OCI-LY7 (cell line): Measurements from ENCODE around the gene FIBP. TPM values are rescaled to one million over a fixed set of nuclear protein-coding genes. Genes with fewer than 3 reads are reported as not detected.

ENCODE experiments used
- BruUV-seq: library from RNA; stranded (reverse); fragments of 400-500 nt; replicated peaks from 2 replicates; lab custom pipeline; 2021; lab: Mats Ljungman, UMichigan
- CTCF ChIA-PET: fragments of 300-600 bp; sonication (Branson Sonifier 250); formaldehyde crosslinking; loops from one replicate; lab custom pipeline; 2022; ENCODE audit warnings: antibody characterized with exemption; ENCODE audit not compliant: unreplicated experiment; lab: Charles Lee
- POLR2A ChIA-PET: fragments of 300-600 bp; sonication (Branson Sonifier 250); formaldehyde crosslinking; loops from one replicate; lab custom pipeline; 2022; ENCODE audit warnings: antibody characterized with exemption; lab: Charles Lee
- DNase-seq: peaks from one replicate; pipeline ENCODE4 v3.0.0-alpha.2; 2015; ENCODE audit warnings: low spot score
- H2AFZ ChIP-seq: fragments of 200-600 bp; sonication (generic), shearing (Covaris generic); 2 replicates; pipeline ENCODE4 v1.6.1; 2014; ENCODE audit warnings: mild to moderate bottlenecking, antibody characterized with exemption, low read length, moderate library complexity
- H3K27ac ChIP-seq: fragments of 200-600 bp; sonication (generic); 2 replicates; pipeline ENCODE4 v1.5.1; 2014; ENCODE audit warnings: mixed run types, low read depth, mild to moderate bottlenecking, moderate library complexity, low read length, inconsistent platforms; ENCODE audit not compliant: poor library complexity, severe bottlenecking
- H3K36me3 ChIP-seq: fragments of 200-600 bp; sonication (generic); 2 replicates; pipeline ENCODE4 v1.6.1; 2014; ENCODE audit warnings: mild to moderate bottlenecking, antibody characterized with exemption, low read length, moderate library complexity, mixed read lengths; ENCODE audit not compliant: insufficient read depth
- H3K4me1 ChIP-seq: fragments of 200-600 bp; sonication (generic); 2 replicates; pipeline ENCODE4 v1.5.1; 2014; ENCODE audit warnings: mild to moderate bottlenecking, low read length; ENCODE audit not compliant: insufficient read depth, poor library complexity, severe bottlenecking
- H3K4me2 ChIP-seq: fragments of 200-600 bp; sonication (generic); 2 replicates; pipeline ENCODE4 v1.6.1; 2014; ENCODE audit warnings: mild to moderate bottlenecking, low read length
- H3K4me3 ChIP-seq: fragments of 200-600 bp; sonication (generic); 2 replicates; pipeline ENCODE4 v1.5.1; 2014; ENCODE audit warnings: mild to moderate bottlenecking, low read depth, low read length; ENCODE audit not compliant: poor library complexity, severe bottlenecking
- H3K79me2 ChIP-seq: fragments of 200-600 bp; sonication (generic); 2 replicates; pipeline ENCODE4 v1.6.1; 2016; ENCODE audit warnings: low read depth, mild to moderate bottlenecking, low read length, moderate library complexity, mixed read lengths; ENCODE audit not compliant: insufficient read depth
- H3K9me2 ChIP-seq: fragments of 200-600 bp; sonication (generic); 2 replicates; pipeline ENCODE4 v1.6.1; 2016; ENCODE audit warnings: mild to moderate bottlenecking, low read length, mixed read lengths; ENCODE audit not compliant: insufficient read depth
- H3K9me3 ChIP-seq: fragments of 200-600 bp; sonication (generic); 2 replicates; pipeline ENCODE4 v1.6.1; 2014; ENCODE audit warnings: mild to moderate bottlenecking, mixed run types, low read length, mixed read lengths
- H4K20me1 ChIP-seq: fragments of 200-600 bp; sonication (generic); 2 replicates; pipeline ENCODE4 v1.6.1; 2014; ENCODE audit warnings: mild to moderate bottlenecking, antibody characterized with exemption, low read length, moderate library complexity, mixed read lengths; ENCODE audit not compliant: insufficient read depth
- EZH2phosphoT487 ChIP-seq: fragments of 200-600 bp; sonication (generic); IDR thresholded peaks from 2 replicates; pipeline ENCODE4 v1.6.1; 2018; ENCODE audit warnings: low read depth, borderline replicate concordance, mild to moderate bottlenecking, mixed run types, antibody characterized with exemption, low read length, moderate library complexity, mixed read lengths
- intact Hi-C: fragments of 100-400 bp; cut with micrococcal nuclease; formaldehyde crosslinking; loops from one replicate; pipeline ENCODE4 v1.10.0; 2022; ENCODE audit not compliant: unreplicated experiment
- total RNA-seq, 2 experiments: library from RNA; depleted of rRNA in 1 of 2; stranded (reverse); fragments of >200 nt in 1 of 2; shearing (Covaris generic) in 1 of 2; gene quantifications; 2 replicates each; pipeline ENCODE4 v1.2.3, GENCODE V29; 2014 to 2022
- TF ChIP-seq, protein P1 (sequence below): fragments of 200-600 bp; sonication (generic); conservative IDR thresholded peaks from 2 replicates; pipeline ENCODE4 v1.5.1; 2014; ENCODE audit warnings: mild to moderate bottlenecking, antibody characterized with exemption, low read length, moderate library complexity, mixed read lengths

The FIBP gene
- total RNA-seq, 2 experiments from 2014 or later, result 97.3 to 184 TPM

- Histone ChIP-seq H3K9me2 (no peaks in the 10 kb centered on the region), H3K79me2 (peaks cover 11% of the 10 kb centered on the region; the same call in 1 of the 2 replicates), H3K27ac (peak within 1 kb of the TSS; percentile 54), H4K20me1 (no peaks in the 10 kb centered on the region), H3K4me3 (peak within 1 kb of the TSS; percentile 85), H3K36me3 (peaks cover 8% of the 10 kb centered on the region; the same call in 1 of the 2 replicates), H3K9me3 (no peaks in the 10 kb centered on the region), H3K4me1 (peaks cover 22% of the 10 kb centered on the region), H2AFZ (peak within 1 kb of the TSS; percentile 33), H3K4me2 (peak within 1 kb of the TSS; percentile 94)
- TF ChIP-seq, protein P1, sequence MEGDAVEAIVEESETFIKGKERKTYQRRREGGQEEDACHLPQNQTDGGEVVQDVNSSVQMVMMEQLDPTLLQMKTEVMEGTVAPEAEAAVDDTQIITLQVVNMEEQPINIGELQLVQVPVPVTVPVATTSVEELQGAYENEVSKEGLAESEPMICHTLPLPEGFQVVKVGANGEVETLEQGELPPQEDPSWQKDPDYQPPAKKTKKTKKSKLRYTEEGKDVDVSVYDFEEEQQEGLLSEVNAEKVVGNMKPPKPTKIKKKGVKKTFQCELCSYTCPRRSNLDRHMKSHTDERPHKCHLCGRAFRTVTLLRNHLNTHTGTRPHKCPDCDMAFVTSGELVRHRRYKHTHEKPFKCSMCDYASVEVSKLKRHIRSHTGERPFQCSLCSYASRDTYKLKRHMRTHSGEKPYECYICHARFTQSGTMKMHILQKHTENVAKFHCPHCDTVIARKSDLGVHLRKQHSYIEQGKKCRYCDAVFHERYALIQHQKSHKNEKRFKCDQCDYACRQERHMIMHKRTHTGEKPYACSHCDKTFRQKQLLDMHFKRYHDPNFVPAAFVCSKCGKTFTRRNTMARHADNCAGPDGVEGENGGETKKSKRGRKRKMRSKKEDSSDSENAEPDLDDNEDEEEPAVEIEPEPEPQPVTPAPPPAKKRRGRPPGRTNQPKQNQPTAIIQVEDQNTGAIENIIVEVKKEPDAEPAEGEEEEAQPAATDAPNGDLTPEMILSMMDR, result no peak
- no peak for TF ChIP-seq EZH2phosphoT487
- ChIA-PET CTCF (no interaction called here), POLR2A (interaction anchor here (0.6 kb wide), 1 partner anchor 68 kb away, joined by 3 read pairs; no protein-coding TSS in a partner anchor)
- DNase-seq, result no peak
- intact Hi-C loops, result loop anchor here (1.0 to 2.0 kb wide), 4 partner anchors 18 to 84 kb away; partner anchors contain the start of genes BANF1, CCDC85B, CFL1 and EIF1AD
- BruUV-seq, result TSS peak; percentile 63
Observed at GRCh38 chr11:65918211-65919140, 30.2 kb upstream of the FIBP start, which contains the start of gene C11orf68. Gene C11orf68, minus strand, starts transcription at chr11:65919062. Its CDS starts 31 bp downstream, at chr11:65919031.

- Histone ChIP-seq H3K9me3 (no peaks in the 10 kb centered on the region), H3K79me2 (peaks cover 11% of the 10 kb centered on the region; the same call in 1 of the 2 replicates), H3K4me2 (peak overlapping the region; percentile 81), H3K4me1 (peaks cover 22% of the 10 kb centered on the region), H3K4me3 (peak overlapping the region; percentile 85), H3K27ac (no peak overlapping the region), H3K36me3 (peaks cover 3% of the 10 kb centered on the region; the same call in 1 of the 2 replicates), H2AFZ (no peak overlapping the region), H4K20me1 (no peaks in the 10 kb centered on the region), H3K9me2 (no peaks in the 10 kb centered on the region)
- CTCF ChIA-PET, result no interaction called here
- intact Hi-C loops, result loop anchor here (2.0 kb wide), 3 partner anchors 17 to 59 kb away; partner anchors contain the start of genes CCDC85B, CFL1 and FOSL1
- POLR2A ChIA-PET, result interaction anchor here (0.6 kb wide), 1 partner anchor 69 kb away, joined by 3 read pairs; no protein-coding TSS in a partner anchor
- no peak for DNase-seq
- TF ChIP-seq, protein P1, result no peak
- TF ChIP-seq EZH2phosphoT487, result no peak
- BruUV-seq, result no TSS peak
Observed at GRCh38 chr11:65917434-65918210, 29.4 kb upstream of the FIBP start.
